Esophagus muscularis mucosa (tissue), 4 donors: Measurements from ENCODE around the gene GABARAPL2. TPM values are rescaled to one million over a fixed set of nuclear protein-coding genes. Genes with fewer than 3 reads are reported as not detected.

ENCODE experiments used
- DNase-seq: peaks from one replicate; pipeline ENCODE4 v3.0.0-alpha.2; 2017; ENCODE audit errors: extremely low spot score
- H3K27ac ChIP-seq, 4 donors: fragments of 200-600 bp; sonication (generic); replicated peaks in 1 of 4; 1 replicate in 3 of 4; 2 replicates in 1 of 4; pipeline ENCODE4 v1.5.1; 2016 to 2019; ENCODE audit warnings: mild to moderate bottlenecking in 1 of 4
- H3K27me3 ChIP-seq, 4 donors: fragments of 200-600 bp; sonication (generic); one replicate each; pipeline versions ENCODE4 v1.5.1 to v1.6.0; 2016 to 2019
- H3K36me3 ChIP-seq, 4 donors: fragments of 200-600 bp; sonication (generic); one replicate each; pipeline ENCODE4 v1.5.1; 2016 to 2019
- H3K4me1 ChIP-seq, 4 donors: fragments of 200-600 bp; sonication (generic); one replicate each; pipeline ENCODE4 v1.5.1; 2016 to 2019
- H3K4me3 ChIP-seq, 4 donors: fragments of 200-600 bp; sonication (generic); 1 replicate in 2 of 4; 2 replicates in 2 of 4; pipeline ENCODE4 v1.5.1; 2016 to 2019; ENCODE audit warnings: mild to moderate bottlenecking in 4 of 4, moderate library complexity in 1 of 4
- H3K9me3 ChIP-seq, 4 donors: fragments of 200-600 bp; sonication (generic); 1 replicate in 3 of 4; 2 replicates in 1 of 4; pipeline ENCODE4 v1.5.1; 2016 to 2019
- CTCF ChIP-seq, 3 experiments: fragments of 200-600 bp in 2 of 3; fragments of 450-650 bp in 1 of 3; sonication (generic) in 2 of 3; IDR thresholded peaks; one replicate each; pipeline ENCODE4 v1.5.1; 2017 to 2019; ENCODE audit warnings: antibody characterized with exemption in 3 of 3, mild to moderate bottlenecking in 2 of 3, moderate library complexity in 1 of 3
- EP300 ChIP-seq: sonication (generic); formaldehyde crosslinking; IDR thresholded peaks from one replicate; pipeline ENCODE4 v1.6.1; 2017; ENCODE audit warnings: antibody characterized with exemption
- POLR2A ChIP-seq: fragments of 450-650 bp; IDR thresholded peaks from one replicate; pipeline ENCODE4 v1.6.1; 2017; ENCODE audit warnings: antibody characterized with exemption, moderate library complexity, mild to moderate bottlenecking, low read depth
- POLR2AphosphoS5 ChIP-seq, 2 donors: sonication (generic); formaldehyde crosslinking; IDR thresholded peaks; one replicate each; pipeline ENCODE4 v1.6.1; 2017; ENCODE audit warnings: antibody characterized with exemption in 2 of 2
- WGBS: methylation state at CpG from one replicate; pipeline ENCODE4 v1.1.5; 2018; 5-methylcytosine and 5-hydroxymethylcytosine counted together
- intact Hi-C: fragments of 100-400 bp; cut with DNase I; formaldehyde crosslinking; loops from one replicate; pipeline ENCODE4 v1.15.1; 2023
- total RNA-seq, 4 donors: library from RNA; depleted of rRNA; stranded (reverse); fragments of >200 nt; gene quantifications; one replicate each; pipeline versions ENCODE4 v1.1.0 to v1.2.1, GENCODE V29; 2016

Gene GABARAPL2
- total RNA-seq, 4 donors from 2014 or later, result 84.5 to 114 (median 101) TPM

- intact Hi-C loops, result loop anchor here (10.0 kb wide), 1 partner anchor 85 kb away; the partner anchor contains the start of genes KARS1 and TERF2IP
- Histone ChIP-seq H3K4me3 (no peak overlapping the region), H3K4me1 (peaks cover 8 to 18% (median 15%) of the 10 kb centered on the region in 4 donors), H3K36me3 (no peaks in the 10 kb centered on the region), H3K27ac (no peak overlapping the region), H3K27me3 (no peaks in the 10 kb centered on the region), H3K9me3 (no peaks in the 10 kb centered on the region)
- DNase-seq, result no peak
- WGBS, result 64% methylated on average over 10 of the region's 10 CpGs
- TF ChIP-seq POLR2A (no peak), EP300 (no peak), CTCF (IDR thresholded peaks at IDR 0.05) (no peak), POLR2AphosphoS5 (IDR thresholded peaks at IDR 0.05) (no peak)
Measured at GRCh38 chr16:75559564-75560372, 6.4 kb upstream of the GABARAPL2 start.

- H3K27me3 ChIP-seq, result no peaks in the 10 kb centered on the region
- H3K4me1 ChIP-seq, result peaks cover 45 to 54% (median 49%) of the 10 kb centered on the region in 4 donors
- 25% methylated on average over 15 of the region's 15 CpGs for WGBS
- H3K9me3 ChIP-seq, result no peaks in the 10 kb centered on the region
- peak overlapping the region; percentile 73 to 82 (median 74) for H3K27ac ChIP-seq
- H3K4me3 ChIP-seq, result peak overlapping the region; percentile 71 to 100 (median 92)
- H3K36me3 ChIP-seq, result peaks cover 21 to 35% (median 28%) of the 10 kb centered on the region in 4 donors
- TF ChIP-seq EP300 (no peak), POLR2AphosphoS5 (IDR thresholded peaks at IDR 0.05) (no peak), CTCF (IDR thresholded peaks at IDR 0.05) (no peak), POLR2A (no peak)
- DNase-seq, result no peak
- intact Hi-C loops, result loop anchor here (5.0 kb wide), 1 partner anchor 48 kb away; no protein-coding TSS in a partner anchor
Measured at GRCh38 chr16:75565640-75566039, 539 bp upstream of the GABARAPL2 start.

GRCh38 chr16:75566758-75567255 is 628 bp downstream of the GABARAPL2 start:
- Histone ChIP-seq H3K27me3 (no peaks in the 10 kb centered on the region), H3K27ac (peak overlapping the region; percentile 73 to 82 (median 74)), H3K9me3 (no peaks in the 10 kb centered on the region), H3K4me1 (peaks cover 52 to 65% (median 60%) of the 10 kb centered on the region in 4 donors), H3K36me3 (peaks cover 26 to 46% (median 40%) of the 10 kb centered on the region in 4 donors), H3K4me3 (peak overlapping the region; percentile 71 to 100 (median 92))
- TF ChIP-seq CTCF (IDR thresholded peaks at IDR 0.05), result no peak
- no peak for TF ChIP-seq POLR2A
- TF ChIP-seq EP300, result no peak
- TF ChIP-seq POLR2AphosphoS5 (IDR thresholded peaks at IDR 0.05), result no peak
- DNase-seq, result no peak
- 9% methylated on average over 6 of the region's 32 CpGs for WGBS
- intact Hi-C loops, result loop anchor here (5.0 kb wide), 1 partner anchor 50 kb away; no protein-coding TSS in a partner anchor

- Histone ChIP-seq H3K9me3 (no peaks in the 10 kb centered on the region), H3K4me3 (peak overlapping the region in 1 of 4 donors; percentile 95), H3K4me1 (peaks cover 64 to 74% (median 68%) of the 10 kb centered on the region in 4 donors), H3K36me3 (peaks cover 36 to 57% (median 51%) of the 10 kb centered on the region in 4 donors), H3K27me3 (no peaks in the 10 kb centered on the region), H3K27ac (no peak overlapping the region)
- no peak for DNase-seq
- 85% methylated on average over 4 of the region's 4 CpGs for WGBS
- intact Hi-C loops, result loop anchor here (5.0 kb wide), 1 partner anchor 51 kb away; no protein-coding TSS in a partner anchor
- no peak for TF ChIP-seq POLR2AphosphoS5 (IDR thresholded peaks at IDR 0.05)
- TF ChIP-seq CTCF (IDR thresholded peaks at IDR 0.05), result no peak
- TF ChIP-seq POLR2A, result no peak
- no peak for TF ChIP-seq EP300
Measured at GRCh38 chr16:75567911-75568310, 1.7 kb downstream of the GABARAPL2 start.
